Urinary bladder (tissue), 4 donors: Measurements from ENCODE around the gene PYGO2. TPM values are rescaled to one million over a fixed set of nuclear protein-coding genes. Genes with fewer than 3 reads are reported as not detected.
A peak's percentile ranks its signal among the peaks of the same experiment; 100 is the strongest.

Experiments used
- DNase-seq: peaks from one replicate; pipeline ENCODE4 v3.0.0-alpha.2; 2015; ENCODE audit errors: extremely low spot score
- H3K27ac ChIP-seq: one replicate; pipeline ENCODE4 v1.5.1; 2013; ENCODE audit warnings: low read depth, mild to moderate bottlenecking, moderate library complexity
- H3K36me3 ChIP-seq: one replicate; pipeline ENCODE4 v1.6.1; 2013; ENCODE audit warnings: mild to moderate bottlenecking, moderate library complexity; ENCODE audit not compliant: insufficient read depth
- H3K4me1 ChIP-seq: one replicate; pipeline ENCODE4 v1.6.1; 2013; ENCODE audit warnings: mild to moderate bottlenecking, moderate library complexity; ENCODE audit not compliant: insufficient read depth
- H3K4me3 ChIP-seq: one replicate; pipeline ENCODE4 v1.5.1; 2013; ENCODE audit warnings: low read depth, low read length
- WGBS: extraction: QIAGEN DNeasy Blood & Tissue Kit; methylation state at CpG from one replicate; pipeline ENCODE4 v1.1.7; 2013; 5-methylcytosine and 5-hydroxymethylcytosine counted together
- polyA plus RNA-seq: library from polyadenylated mRNA; stranded (reverse); fragments of 200-250 nt; gene quantifications from one replicate; pipeline ENCODE4 v1.2.3, GENCODE V29; 2013
- total RNA-seq: library from RNA; depleted of rRNA; stranded (reverse); fragments of >200 nt; gene quantifications from one replicate; pipeline ENCODE4 v1.2.3, GENCODE V29; 2014
- donor health status: healthy with polysubstance abuse.
- donor health status: healthy.

Gene PYGO2
- total and polyA plus RNA-seq, 2 donors: 10.8 to 29.2 TPM

DNA sequence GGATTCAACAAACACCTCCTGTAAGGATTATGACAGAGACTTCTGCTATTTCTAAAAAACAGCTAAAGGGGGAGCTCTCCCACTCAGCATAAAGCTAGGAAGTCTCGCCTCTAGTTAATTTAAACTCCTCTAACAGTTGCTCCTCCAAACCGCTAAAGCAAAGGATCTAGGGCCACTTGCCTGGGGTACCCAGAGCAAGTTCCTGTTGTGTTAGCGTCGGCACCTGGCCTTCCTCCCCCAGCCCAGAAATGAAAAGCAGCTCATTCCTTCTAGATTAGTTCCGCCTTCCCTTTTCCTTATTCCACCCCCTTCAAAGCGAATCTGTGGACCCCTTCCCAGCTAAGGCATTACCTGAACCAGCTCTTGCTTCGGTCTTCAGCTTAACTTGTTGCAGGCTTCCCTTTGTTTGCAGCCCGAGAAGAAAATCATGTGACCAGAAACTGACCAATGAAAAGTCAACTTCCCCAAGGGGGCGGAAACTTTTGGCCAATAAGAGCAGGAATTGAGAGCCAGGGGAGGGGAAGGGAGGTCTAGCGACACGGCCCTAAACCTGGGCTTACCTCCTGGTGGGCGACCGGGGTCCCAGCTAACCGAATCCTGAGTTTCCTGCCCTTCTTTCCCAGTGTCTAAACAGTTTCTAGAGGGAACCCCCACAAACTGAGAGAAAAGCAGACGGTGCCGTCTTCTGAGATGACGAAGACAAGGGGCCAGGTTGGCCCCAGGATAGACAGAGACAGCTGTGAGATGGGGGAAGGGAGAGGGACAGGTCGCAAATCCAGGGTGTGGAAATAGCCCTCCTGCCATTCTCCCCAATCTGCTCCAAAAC lies 5.7 kb downstream of the PYGO2 start, which contains the start of gene PBXIP1:
PBXIP1 (minus strand) TSS at position 382 of the 826 bp plus-strand sequence. CDS start 2,378 bp downstream, outside the sequence.
- under 1% methylated on average over 18 of the region's 18 CpGs for WGBS
- peak; percentile 94 for DNase-seq

GRCh38 chr1:154955039-154955717 lies 6.4 kb downstream of the PYGO2 start:
- H3K4me1 ChIP-seq: no peaks in the 10 kb centered on the region
- DNase-seq: no peak
- 5% methylated on average over 4 of the region's 4 CpGs for WGBS

More for the DNA sequence above, 5.7 kb downstream of the PYGO2 start, which contains the start of gene PBXIP1:
- Histone ChIP-seq H3K4me1 (no peaks in the 10 kb centered on the region), H3K27ac (peak within 1 kb of the TSS; percentile 58), H3K4me3 (peak within 1 kb of the TSS; percentile 44), H3K36me3 (no peaks in the 10 kb centered on the region)

GRCh38 chr1:154954541-154954940 lies 7.0 kb downstream of the PYGO2 start:
- no peak overlapping the region for H3K4me3 ChIP-seq
- no peak overlapping the region for H3K27ac ChIP-seq
- no peaks in the 10 kb centered on the region for H3K4me1 ChIP-seq
- no peaks in the 10 kb centered on the region for H3K36me3 ChIP-seq
- DNase-seq: no peak
- 58% methylated on average over 3 of the region's 3 CpGs for WGBS

More at GRCh38 chr1:154955039-154955717, 6.4 kb downstream of the PYGO2 start:
- Histone ChIP-seq H3K4me3 (peak overlapping the region; percentile 44), H3K36me3 (no peaks in the 10 kb centered on the region), H3K27ac (peak overlapping the region; percentile 53)

DNA sequence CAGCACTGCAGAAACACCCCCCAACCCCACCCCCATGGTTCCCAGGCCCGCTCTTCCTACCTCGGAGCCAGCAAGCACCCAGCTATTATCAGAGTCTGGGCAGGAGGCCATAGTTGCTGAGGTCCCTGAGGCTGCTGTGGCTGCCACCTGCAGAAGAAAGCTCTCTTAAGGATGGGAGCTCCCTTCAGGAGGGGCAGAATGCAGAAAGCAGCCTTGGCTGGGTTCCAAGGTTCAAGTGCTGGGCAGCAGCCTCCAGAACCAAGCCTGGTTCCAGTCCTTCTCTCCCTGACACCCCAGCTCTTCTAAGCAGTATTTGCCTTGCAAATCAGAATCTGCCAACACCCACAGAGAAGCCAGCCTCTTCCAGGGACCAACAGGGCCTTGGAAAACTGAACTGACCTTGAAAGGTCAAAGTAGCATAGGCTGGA lies 8.0 kb downstream of the PYGO2 start:
- no peak for DNase-seq
- 70% methylated on average over 2 of the region's 2 CpGs for WGBS
- Histone ChIP-seq H3K36me3 (no peaks in the 10 kb centered on the region), H3K4me1 (no peaks in the 10 kb centered on the region), H3K4me3 (no peak overlapping the region), H3K27ac (no peak overlapping the region)

DNA sequence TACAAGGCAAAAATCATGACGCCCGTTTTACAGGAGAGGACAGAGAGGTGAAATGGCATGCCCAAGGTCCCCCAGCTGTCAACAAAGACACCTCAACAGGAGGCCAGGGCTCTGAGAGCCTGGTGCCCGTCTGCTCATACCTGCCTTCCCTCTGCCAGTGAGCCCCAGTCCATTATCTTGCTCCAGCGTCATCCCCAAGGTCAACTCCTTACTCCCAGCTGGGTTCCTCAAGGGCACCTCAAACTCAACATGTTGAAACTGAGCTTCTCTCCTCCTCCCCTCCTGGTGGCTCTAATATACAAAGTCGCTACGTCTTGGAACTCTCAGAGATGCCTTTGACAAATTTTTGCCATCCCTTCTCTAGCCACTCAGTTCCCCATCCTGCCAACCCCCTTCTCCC lies 8.9 kb downstream of the PYGO2 start:
- WGBS: 82% methylated on average over 6 of the region's 6 CpGs

GRCh38 chr1:154951901-154952657 lies 9.5 kb downstream of the PYGO2 start:
- Histone ChIP-seq H3K4me3 (no peak overlapping the region), H3K36me3 (no peaks in the 10 kb centered on the region), H3K4me1 (no peaks in the 10 kb centered on the region), H3K27ac (no peak overlapping the region)
- no peak for DNase-seq
- whole genome bisulfite sequencing: 67% methylated on average over 15 of the region's 15 CpGs

More for the DNA sequence above, 8.9 kb downstream of the PYGO2 start:
- no peak overlapping the region for H3K27ac ChIP-seq
- H3K4me3 ChIP-seq: no peak overlapping the region
- DNase-seq: no peak
- no peaks in the 10 kb centered on the region for H3K36me3 ChIP-seq
- H3K4me1 ChIP-seq: no peaks in the 10 kb centered on the region

DNA sequence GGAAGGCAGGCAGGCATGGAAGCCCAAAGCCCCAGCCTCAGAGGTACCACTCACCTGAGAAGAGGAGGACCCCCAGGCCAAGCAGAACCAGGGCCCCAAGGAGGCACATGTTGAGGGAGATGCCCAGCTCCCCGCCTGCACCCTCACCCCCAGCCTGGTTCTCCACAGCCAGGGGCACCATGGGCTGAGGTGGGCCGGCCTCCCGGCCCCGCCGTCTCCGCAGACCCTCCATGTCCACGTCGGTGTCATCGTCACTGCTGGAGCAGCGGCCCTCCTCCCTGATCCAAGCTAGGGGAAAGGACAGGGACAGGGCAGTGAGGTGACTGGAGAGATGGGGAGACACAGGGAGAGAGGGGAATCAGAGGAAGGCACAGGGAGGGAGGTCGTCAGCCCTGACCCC lies 13.5 kb downstream of the PYGO2 start:
- no peak for DNase-seq
- Histone ChIP-seq H3K4me1 (no peaks in the 10 kb centered on the region), H3K27ac (no peak overlapping the region), H3K4me3 (no peak overlapping the region), H3K36me3 (no peaks in the 10 kb centered on the region)
- 91% methylated on average over 11 of the region's 11 CpGs for WGBS

DNA sequence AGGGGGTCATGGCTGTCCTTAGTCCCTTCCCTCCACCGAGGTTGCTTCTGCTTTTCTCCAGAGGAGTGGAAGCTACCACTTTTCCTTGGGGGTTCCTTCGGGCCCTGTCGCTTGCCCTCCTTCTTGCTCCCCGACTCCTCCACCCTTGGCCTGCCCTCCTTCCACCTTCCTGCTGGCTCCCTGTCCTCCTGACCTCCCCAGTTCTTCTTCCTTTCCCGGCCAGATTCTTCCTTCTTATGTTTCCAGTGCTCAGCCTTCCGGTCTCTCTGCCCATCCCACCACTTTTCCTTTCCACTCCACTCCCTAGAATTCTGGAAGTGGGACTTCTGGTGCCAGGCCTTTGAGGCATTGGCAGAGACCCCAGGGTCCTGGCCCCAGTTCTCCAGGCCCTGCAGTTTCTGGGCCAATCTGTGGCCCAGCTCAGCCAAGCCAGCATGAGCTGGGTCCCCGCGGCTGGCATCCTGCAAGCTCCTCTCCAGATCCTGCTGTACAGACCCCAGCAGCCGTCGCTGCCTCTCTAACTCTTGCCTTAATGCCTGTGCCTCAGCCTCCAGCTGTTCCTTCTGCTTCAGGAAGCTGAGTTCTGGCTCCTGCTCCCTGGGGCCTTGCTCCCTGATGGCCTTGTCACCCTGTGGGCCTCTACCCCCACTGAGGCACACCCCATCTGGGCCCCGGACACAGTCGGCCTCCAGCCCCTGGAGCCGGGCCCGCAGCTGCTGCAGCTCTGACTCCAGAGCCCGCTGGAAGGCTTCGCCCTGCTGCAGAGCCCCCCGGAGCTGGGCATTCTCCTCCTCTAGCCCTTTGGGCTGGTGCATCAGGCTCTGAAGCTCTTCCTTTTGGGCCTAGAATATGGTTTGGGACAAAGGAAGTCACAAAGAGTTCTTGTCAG lies 15.4 kb downstream of the PYGO2 start:
- Histone ChIP-seq H3K36me3 (no peaks in the 10 kb centered on the region), H3K27ac (no peak overlapping the region)

DNA sequence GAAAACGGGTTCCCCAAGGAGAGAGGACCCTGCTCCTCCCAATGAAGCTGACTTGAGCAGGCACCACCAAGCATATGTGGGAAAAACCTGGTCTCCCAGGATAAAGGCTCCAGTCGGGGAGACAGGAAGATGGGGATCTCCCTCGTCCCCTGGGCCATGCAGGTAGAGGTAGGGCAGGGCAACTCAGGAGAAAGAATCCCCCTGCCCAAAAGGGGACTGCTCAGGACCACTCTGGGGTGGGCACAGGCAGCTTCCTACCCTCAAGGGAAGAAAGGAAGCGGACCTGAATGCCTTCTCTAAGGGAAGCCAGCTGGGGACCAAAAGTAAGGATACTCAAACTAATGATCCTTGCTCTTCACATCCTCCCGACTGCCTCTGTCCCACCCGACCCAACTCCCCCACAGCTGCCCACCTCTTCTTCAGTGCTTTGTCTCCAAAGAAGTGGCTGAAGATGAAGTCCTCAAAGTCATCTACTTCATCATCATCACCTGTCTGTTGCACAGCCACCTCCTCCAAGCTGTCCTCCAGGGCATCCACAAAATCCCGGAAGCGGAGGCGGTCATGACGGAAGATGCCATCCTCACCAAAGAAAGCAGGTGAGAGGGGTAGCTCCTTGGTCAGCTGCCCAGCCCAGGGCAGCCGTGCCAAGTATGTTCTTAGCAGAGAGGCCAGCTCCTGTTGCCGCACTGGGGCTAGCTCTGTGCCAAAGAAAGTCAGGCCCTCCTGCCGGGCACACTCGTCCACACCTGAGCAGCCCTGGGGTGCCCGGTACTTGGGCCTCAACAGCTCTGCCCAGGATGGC lies 16.2 kb downstream of the PYGO2 start:
- WGBS: 84% methylated on average over 15 of the region's 15 CpGs
- Histone ChIP-seq H3K27ac (no peak overlapping the region), H3K36me3 (no peaks in the 10 kb centered on the region), H3K4me1 (no peaks in the 10 kb centered on the region), H3K4me3 (no peak overlapping the region)
- DNase-seq: no peak

More for the DNA sequence above, 15.4 kb downstream of the PYGO2 start:
- 85% methylated on average over 17 of the region's 17 CpGs for WGBS
- no peak for DNase-seq
- H3K4me3 ChIP-seq: no peak overlapping the region
- no peaks in the 10 kb centered on the region for H3K4me1 ChIP-seq

DNA sequence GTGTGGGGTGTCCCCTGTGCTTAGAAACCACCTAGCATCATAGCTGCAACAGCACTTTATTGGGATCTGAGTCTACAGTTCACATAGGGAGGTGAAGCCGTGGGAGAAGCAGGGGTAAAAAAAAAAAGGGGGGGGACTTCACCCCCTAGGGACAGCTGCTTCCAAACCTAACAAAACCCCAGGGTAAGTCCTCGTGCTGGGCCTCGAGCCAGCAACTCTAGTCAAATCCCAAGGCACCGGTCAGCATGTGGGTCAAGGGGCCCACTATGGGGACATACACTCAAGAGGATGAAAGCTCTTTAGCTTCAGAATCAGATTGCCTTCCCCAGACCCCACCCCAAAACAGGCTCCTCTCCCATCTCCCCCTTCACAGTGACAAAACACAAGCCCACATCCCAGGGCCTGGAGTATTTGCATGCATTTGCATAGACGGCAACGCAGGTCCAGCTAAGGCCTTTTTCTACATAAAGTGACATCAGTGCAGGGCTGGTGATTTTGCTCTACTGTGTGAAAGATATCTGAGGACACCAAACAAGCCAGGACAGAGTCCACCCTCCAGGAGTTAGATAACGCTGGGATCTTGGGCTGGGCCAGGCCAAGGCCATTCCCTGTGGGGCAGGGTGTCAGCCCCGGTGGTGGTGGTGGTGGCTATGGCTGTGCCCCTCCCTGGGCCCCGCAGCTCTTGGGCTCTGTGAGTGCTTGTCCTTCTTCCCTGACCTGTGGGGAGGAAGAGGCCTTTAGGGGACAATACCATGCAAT lies 17.0 kb downstream of the PYGO2 start:
- no peak overlapping the region for H3K27ac ChIP-seq
- no peak for DNase-seq
- no peaks in the 10 kb centered on the region for H3K36me3 ChIP-seq
- no peak overlapping the region for H3K4me3 ChIP-seq
- 42% methylated on average over 9 of the region's 9 CpGs for WGBS
- no peaks in the 10 kb centered on the region for H3K4me1 ChIP-seq

DNA sequence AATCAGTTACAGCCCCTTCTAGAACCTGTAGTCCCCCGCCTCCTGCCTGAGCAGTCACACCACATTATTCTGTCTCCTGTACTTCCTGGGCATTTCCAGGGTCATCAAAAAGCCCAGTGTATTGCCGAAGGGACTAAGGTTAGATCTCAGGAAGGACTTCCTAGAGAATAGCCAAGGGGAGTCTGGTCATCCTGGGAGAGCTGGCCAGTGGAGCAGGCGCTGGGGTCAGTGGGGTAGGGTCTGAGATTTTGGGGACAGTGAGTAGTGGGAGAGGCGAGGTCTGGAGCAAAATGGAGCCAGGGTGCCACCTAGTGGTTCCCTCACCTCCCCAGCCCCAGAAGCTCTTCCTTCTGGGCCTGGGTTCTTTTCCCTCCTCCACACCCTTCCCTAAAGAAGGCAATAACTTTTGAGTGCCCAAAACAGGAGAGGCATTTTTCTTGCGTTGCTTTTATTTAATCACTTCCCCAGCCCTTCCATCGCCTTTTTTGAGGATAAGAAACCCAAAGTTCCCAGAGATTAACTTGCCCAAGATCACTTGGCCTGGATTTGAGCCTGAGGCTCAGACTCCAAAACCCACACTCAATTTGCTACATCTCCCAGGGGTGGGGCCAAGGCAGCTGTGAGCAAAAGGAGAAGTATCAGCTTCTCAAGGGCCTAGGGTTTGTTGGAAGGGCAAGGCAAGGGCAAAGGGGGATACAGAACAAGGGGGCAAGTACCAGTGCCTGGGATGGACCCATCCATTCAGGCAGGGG lies 17.8 kb downstream of the PYGO2 start:
- 41% methylated on average over 6 of the region's 6 CpGs for WGBS
- H3K36me3 ChIP-seq: no peaks in the 10 kb centered on the region
- H3K4me3 ChIP-seq: no peak overlapping the region
- no peaks in the 10 kb centered on the region for H3K4me1 ChIP-seq
- H3K27ac ChIP-seq: no peak overlapping the region
- DNase-seq: no peak
